Temporal lobe (tissue), 1 donor: Measurements from ENCODE around the gene TTC32. TPM values are rescaled to one million over a fixed set of nuclear protein-coding genes. Genes with fewer than 3 reads are reported as not detected.

Source experiments
- total RNA-seq: library from RNA; depleted of rRNA; stranded (reverse); fragments of >200 nt; gene quantifications from one replicate; pipeline ENCODE4 v1.2.3, GENCODE V29; 2014

Gene TTC32
- total RNA-seq, 1 donor from 2014 or later: 11.1 TPM

Other genes starting within 250 kb of the TTC32 start
- gene WDR35, start 88.1 kb upstream of the TTC32 start, total RNA-seq: 19.2 TPM
- 2.0 TPM for gene MATN3, start 110.7 kb upstream of the TTC32 start, total RNA-seq
- gene LAPTM4A, start 149.6 kb upstream of the TTC32 start, total RNA-seq: 41.6 TPM